CD8-positive, alpha-beta memory T cell (primary cell): Measurements from ENCODE around the gene CACNA1G. TPM values are rescaled to one million over a fixed set of nuclear protein-coding genes. Genes with fewer than 3 reads are reported as not detected.

Source experiments
- CTCF ChIA-PET: fragments of 350-600 bp; sonication (Branson Sonifier 250); formaldehyde crosslinking; loops from one replicate; lab custom pipeline; 2021; ENCODE audit warnings: antibody characterized with exemption; lab: Charles Lee
- POLR2A ChIA-PET: fragments of 350-600 bp; sonication (Branson Sonifier 250); formaldehyde crosslinking; loops from one replicate; lab custom pipeline; 2021; ENCODE audit warnings: antibody characterized with exemption; lab: Charles Lee
- DNase-seq, 5 donors: peaks; one replicate each; pipeline versions ENCODE4 v3.0.0 to v3.0.0-alpha.2; 2020 to 2022; ENCODE audit warnings: mixed read lengths in 1 of 5
- H3K27ac ChIP-seq: one replicate; pipeline ENCODE4 v1.7.0; 2013; ENCODE audit warnings: low read depth, mild to moderate bottlenecking, low read length, moderate library complexity
- H3K27me3 ChIP-seq: 2 replicates; pipeline ENCODE4 v1.7.0; 2013; ENCODE audit warnings: low read length, mild to moderate bottlenecking; ENCODE audit not compliant: insufficient read depth, poor library complexity, severe bottlenecking
- H3K36me3 ChIP-seq: 2 replicates; pipeline ENCODE4 v1.7.0; 2013; ENCODE audit warnings: mild to moderate bottlenecking, low read length, moderate library complexity; ENCODE audit not compliant: insufficient read depth
- H3K4me1 ChIP-seq: 2 replicates; pipeline ENCODE4 v1.7.0; 2013; ENCODE audit warnings: mild to moderate bottlenecking, low read length, moderate library complexity; ENCODE audit not compliant: insufficient read depth
- H3K4me3 ChIP-seq: 2 replicates; pipeline ENCODE4 v1.7.0; 2013; ENCODE audit warnings: mild to moderate bottlenecking, low read length
- H3K9me3 ChIP-seq: 2 replicates; pipeline ENCODE4 v1.7.0; 2013; ENCODE audit warnings: mild to moderate bottlenecking, low read length
- H3K27ac Mint-ChIP-seq, 8 donors: one replicate each; pipeline ENCODE4 v1.8.0; 2020 to 2021; ENCODE audit warnings: mixed read lengths in 8 of 8, mild to moderate bottlenecking in 6 of 8, inconsistent platforms in 3 of 8, moderate library complexity in 3 of 8
- H3K27me3 Mint-ChIP-seq, 2 donors: one replicate each; pipeline ENCODE4 v1.8.0; 2020 to 2021; ENCODE audit warnings: mixed read lengths in 2 of 2, mild to moderate bottlenecking in 1 of 2, moderate library complexity in 1 of 2
- H3K36me3 Mint-ChIP-seq, 3 donors: one replicate each; pipeline ENCODE4 v1.8.0; 2020 to 2021; ENCODE audit warnings: mixed read lengths in 3 of 3, inconsistent platforms in 1 of 3, mild to moderate bottlenecking in 1 of 3
- H3K4me1 Mint-ChIP-seq, 3 donors: one replicate each; pipeline ENCODE4 v1.8.0; 2020 to 2021; ENCODE audit warnings: mixed read lengths in 3 of 3, inconsistent platforms in 1 of 3, mild to moderate bottlenecking in 1 of 3
- H3K4me3 Mint-ChIP-seq, 7 donors: one replicate each; pipeline ENCODE4 v1.8.0; 2020 to 2021; ENCODE audit warnings: mixed read lengths in 7 of 7, mild to moderate bottlenecking in 6 of 7, moderate library complexity in 4 of 7, inconsistent platforms in 2 of 7
- H3K9me3 Mint-ChIP-seq, 5 donors: one replicate each; pipeline ENCODE4 v1.8.0; 2020 to 2022; ENCODE audit warnings: mixed read lengths in 5 of 5, mild to moderate bottlenecking in 3 of 5, moderate library complexity in 2 of 5, inconsistent platforms in 1 of 5
- polyA plus RNA-seq: library from polyadenylated mRNA; unstranded; fragments of 300-500 nt; fragmentation: Illumina TruSeq; gene quantifications from one replicate; pipeline ENCODE4 v1.2.3, GENCODE V29; 2021
- total RNA-seq, 2 experiments: library from RNA; stranded (reverse); gene quantifications; one replicate each; pipeline ENCODE4 v1.2.3, GENCODE V29; 2021

Gene CACNA1G
- total and polyA plus RNA-seq, 3 experiments from 2014 or later, result 0.07 TPM; not detected in 2

DNA sequence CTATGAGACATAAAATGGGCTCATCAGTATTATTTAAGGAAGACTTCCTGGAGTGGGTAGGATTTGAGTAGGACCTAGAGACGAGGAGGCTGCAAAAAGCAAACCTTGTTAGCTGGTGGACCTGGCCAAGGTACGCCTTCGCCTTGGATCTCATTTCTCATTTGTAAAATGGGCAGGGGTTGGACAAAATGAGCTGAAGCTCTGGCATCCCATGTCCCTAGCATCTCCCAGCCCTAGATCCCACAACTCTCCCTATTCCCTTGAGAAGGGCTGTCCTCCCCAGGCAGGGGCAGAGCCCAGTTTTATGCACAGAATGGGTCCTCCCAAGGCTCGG is 13.8 kb upstream of the CACNA1G start:
- Histone ChIP-seq H3K27me3 (peaks cover 7% of the 10 kb centered on the region), H3K4me3 (peak overlapping the region; percentile 68), H3K9me3 (no peaks in the 10 kb centered on the region), H3K36me3 (no peaks in the 10 kb centered on the region), H3K27ac (no peak overlapping the region), H3K4me1 (peaks cover 23% of the 10 kb centered on the region)
- Mint-ChIP-seq H3K4me1 (peaks cover 14 to 24% (median 14%) of the 10 kb centered on the region in 3 donors), H3K4me3 (peak overlapping the region; percentile 24 to 82 (median 73)), H3K9me3 (no peaks in the 10 kb centered on the region), H3K36me3 (peaks cover 0 to 3% (median 0%) of the 10 kb centered on the region in 3 donors), H3K27ac (peak overlapping the region in 4 of 8 donors; percentile 50 to 81 (median 52)), H3K27me3 (peaks cover 0 to 4% of the 10 kb centered on the region in 2 donors)
- POLR2A ChIA-PET, result interaction anchor here (1.2 kb wide), 1 partner anchor 79 kb away, joined by 3 read pairs; no protein-coding TSS in a partner anchor
- no peak for DNase-seq
- CTCF ChIA-PET, result interaction anchor here (0.9 to 1.8 kb wide), 4 partner anchors 27 to 306 kb away, joined by 3 to 11 read pairs (median 6); no protein-coding TSS in a partner anchor

DNA sequence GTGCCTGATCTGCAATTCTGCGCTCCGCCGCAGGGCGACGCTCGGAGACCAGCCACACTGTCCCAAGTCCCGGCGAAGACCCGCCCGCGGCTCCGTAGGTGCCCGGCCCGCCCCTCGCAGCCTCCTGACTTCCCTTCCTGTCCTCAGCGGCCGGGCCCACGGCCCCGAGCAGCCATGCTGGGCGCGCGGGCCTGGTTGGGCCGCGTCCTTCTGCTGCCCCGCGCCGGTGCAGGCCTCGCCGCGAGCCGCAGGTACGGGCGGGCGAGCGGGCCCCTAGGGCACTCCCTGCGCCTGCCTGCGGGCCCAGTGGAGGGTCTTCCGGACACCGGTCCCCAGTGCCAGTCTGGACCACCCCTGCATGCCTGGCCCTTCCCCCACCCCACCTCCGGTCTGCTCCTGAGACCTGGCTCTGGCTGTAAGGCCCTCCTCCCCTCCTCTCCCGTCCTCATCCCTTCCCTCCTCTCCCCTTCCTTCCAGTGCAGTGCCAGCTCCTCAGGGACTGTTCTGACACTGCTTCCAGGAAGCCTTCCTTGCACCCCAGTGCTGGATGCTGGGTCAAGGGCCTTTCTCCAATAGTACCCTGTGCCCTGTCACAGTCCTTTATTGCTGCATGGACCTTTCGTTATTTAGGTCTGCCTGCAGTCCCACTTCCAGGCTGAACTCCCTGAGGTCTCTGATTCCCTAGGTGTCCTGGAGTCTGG is 13.3 kb upstream of the CACNA1G start, which contains the start of gene SPATA20:
SPATA20 (plus strand) TSS at position 140 of the 701 bp plus-strand sequence; CDS start at position 175, 35 bp downstream.
- peak within 1 kb of the TSS in 6 of 8 donors; percentile 50 to 87 (median 64) for H3K27ac Mint-ChIP-seq
- Histone ChIP-seq H3K4me3 (peak within 1 kb of the TSS; percentile 68), H3K4me1 (peaks cover 23% of the 10 kb centered on the region), H3K27me3 (peaks cover 7% of the 10 kb centered on the region), H3K9me3 (no peaks in the 10 kb centered on the region), H3K36me3 (no peaks in the 10 kb centered on the region), H3K27ac (peak within 1 kb of the TSS; percentile 54)
- DNase-seq, result peak; percentile 82 to 90 (median 83)
- no peaks in the 10 kb centered on the region for H3K9me3 Mint-ChIP-seq
- CTCF ChIA-PET, result interaction anchor here (0.9 to 1.7 kb wide), 3 partner anchors 27 to 306 kb away, joined by 3 to 11 read pairs (median 4); no protein-coding TSS in a partner anchor
- peak within 1 kb of the TSS; percentile 61 to 91 (median 79) for H3K4me3 Mint-ChIP-seq
- H3K27me3 Mint-ChIP-seq, result peaks cover 0 to 4% of the 10 kb centered on the region in 2 donors
- peaks cover 0 to 3% (median 0%) of the 10 kb centered on the region in 3 donors for H3K36me3 Mint-ChIP-seq
- H3K4me1 Mint-ChIP-seq, result peaks cover 11 to 21% (median 13%) of the 10 kb centered on the region in 3 donors
- POLR2A ChIA-PET, result interaction anchor here (1.0 to 1.2 kb wide), 2 partner anchors 14 to 79 kb away, joined by 3 read pairs; no protein-coding TSS in a partner anchor

DNA sequence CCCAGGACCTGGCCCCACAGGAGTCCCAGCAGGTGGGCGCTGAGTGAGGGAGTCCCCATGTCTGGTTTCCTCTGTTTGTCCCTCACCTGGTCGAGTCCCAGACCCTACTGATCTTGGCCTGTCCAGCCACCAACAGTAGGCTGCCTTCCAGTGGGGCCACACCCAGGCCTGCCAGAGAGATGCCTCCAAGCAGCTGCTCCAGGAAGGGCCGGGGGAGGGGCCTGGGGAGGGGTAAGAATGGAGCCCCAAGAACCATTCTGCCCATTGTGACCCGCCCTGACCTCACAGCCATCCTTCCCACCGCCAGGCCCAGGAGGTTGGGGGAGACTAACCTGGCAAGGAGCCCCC is 12.8 kb upstream of the CACNA1G start:
- Histone ChIP-seq H3K4me1 (peaks cover 18% of the 10 kb centered on the region), H3K4me3 (peak overlapping the region; percentile 68), H3K36me3 (no peaks in the 10 kb centered on the region), H3K27me3 (peaks cover 7% of the 10 kb centered on the region), H3K9me3 (no peaks in the 10 kb centered on the region), H3K27ac (peak overlapping the region; percentile 54)
- H3K9me3 Mint-ChIP-seq, result no peaks in the 10 kb centered on the region
- ChIA-PET CTCF (interaction anchor here (1.7 kb wide), 1 partner anchor 79 kb away, joined by 11 read pairs; no protein-coding TSS in a partner anchor), POLR2A (interaction anchor here (1.0 to 1.2 kb wide), 2 partner anchors 14 to 78 kb away, joined by 3 read pairs; no protein-coding TSS in a partner anchor)
- H3K27me3 Mint-ChIP-seq, result peaks cover 0 to 4% of the 10 kb centered on the region in 2 donors
- DNase-seq, result no peak
- peaks cover 6 to 16% (median 8%) of the 10 kb centered on the region in 3 donors for H3K4me1 Mint-ChIP-seq
- H3K4me3 Mint-ChIP-seq, result peak overlapping the region; percentile 61 to 91 (median 79)
- peaks cover 0 to 3% (median 0%) of the 10 kb centered on the region in 3 donors for H3K36me3 Mint-ChIP-seq
- peak overlapping the region in 3 of 8 donors; percentile 37 to 87 (median 65) for H3K27ac Mint-ChIP-seq

DNA sequence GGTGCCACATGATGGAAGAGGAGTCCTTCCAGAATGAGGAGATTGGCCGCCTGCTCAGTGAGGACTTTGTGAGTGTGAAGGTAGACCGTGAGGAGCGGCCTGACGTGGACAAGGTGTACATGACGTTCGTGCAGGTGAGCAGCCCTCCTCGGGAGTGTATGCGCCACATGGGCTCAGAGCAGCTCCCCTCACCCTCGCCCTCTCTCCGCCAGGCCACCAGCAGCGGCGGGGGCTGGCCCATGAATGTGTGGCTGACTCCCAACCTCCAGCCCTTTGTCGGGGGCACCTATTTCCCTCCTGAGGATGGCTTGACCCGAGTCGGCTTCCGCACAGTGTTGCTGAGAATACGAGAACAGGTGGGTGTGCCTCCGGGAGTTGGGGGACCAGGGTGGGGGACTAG is 11.7 kb upstream of the CACNA1G start:
- peaks cover 0 to 6% of the 10 kb centered on the region in 2 donors for H3K27me3 Mint-ChIP-seq
- no peaks in the 10 kb centered on the region for H3K36me3 ChIP-seq
- H3K9me3 Mint-ChIP-seq, result no peaks in the 10 kb centered on the region
- no peaks in the 10 kb centered on the region for H3K27me3 ChIP-seq
- H3K27ac ChIP-seq, result no peak overlapping the region
- H3K9me3 ChIP-seq, result no peaks in the 10 kb centered on the region
- CTCF ChIA-PET, result interaction anchor here (0.6 to 2.6 kb wide), 2 partner anchors 44 to 81 kb away, joined by 3 to 6 read pairs; no protein-coding TSS in a partner anchor
- H3K4me1 Mint-ChIP-seq, result peaks cover 5 to 15% (median 8%) of the 10 kb centered on the region in 3 donors
- peaks cover 0 to 3% (median 0%) of the 10 kb centered on the region in 3 donors for H3K36me3 Mint-ChIP-seq
- no peak for DNase-seq
- peak overlapping the region in 2 of 8 donors; percentile 27 to 50 for H3K27ac Mint-ChIP-seq
- POLR2A ChIA-PET, result no interaction called here
- peaks cover 16% of the 10 kb centered on the region for H3K4me1 ChIP-seq
- H3K4me3 Mint-ChIP-seq, result no peak overlapping the region
- H3K4me3 ChIP-seq, result no peak overlapping the region

DNA sequence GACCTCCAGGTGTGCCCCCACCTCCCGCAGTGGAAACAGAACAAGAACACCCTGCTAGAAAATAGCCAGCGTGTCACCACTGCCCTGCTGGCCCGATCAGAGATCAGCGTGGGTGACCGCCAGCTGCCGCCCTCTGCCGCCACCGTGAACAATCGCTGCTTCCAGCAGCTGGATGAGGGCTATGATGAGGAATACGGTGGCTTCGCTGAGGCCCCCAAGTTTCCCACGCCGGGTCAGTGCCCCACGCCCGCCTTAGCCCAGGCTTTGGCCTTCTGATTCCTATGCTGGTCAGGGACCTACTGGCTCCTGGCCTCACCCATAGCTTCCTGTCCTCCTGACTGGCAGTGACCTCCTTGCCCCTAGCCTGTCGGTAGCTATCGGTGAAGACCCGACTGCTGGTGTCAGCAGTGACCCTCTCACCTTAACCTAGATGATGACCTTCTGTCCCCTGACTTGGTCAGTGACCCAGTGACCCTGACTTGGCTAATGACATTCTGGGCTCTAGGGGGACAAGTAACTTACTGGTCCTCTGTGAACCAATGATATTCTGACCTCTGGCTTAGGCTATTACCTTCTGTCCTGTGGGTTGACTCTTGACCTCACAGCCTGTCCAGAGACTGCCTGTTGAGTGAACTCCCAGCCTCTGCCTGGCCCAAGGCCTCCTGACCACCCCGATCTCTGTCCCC is 11.1 kb upstream of the CACNA1G start:
- Mint-ChIP-seq H3K4me3 (peak overlapping the region in 4 of 7 donors; percentile 2 to 89 (median 21)), H3K36me3 (peaks cover 0 to 3% (median 0%) of the 10 kb centered on the region in 3 donors), H3K4me1 (peaks cover 4 to 15% (median 5%) of the 10 kb centered on the region in 3 donors), H3K27me3 (peaks cover 0 to 5% of the 10 kb centered on the region in 2 donors), H3K9me3 (no peaks in the 10 kb centered on the region), H3K27ac (peak overlapping the region in 2 of 8 donors; percentile 14 to 89)
- peaks cover 16% of the 10 kb centered on the region for H3K4me1 ChIP-seq
- no peaks in the 10 kb centered on the region for H3K36me3 ChIP-seq
- H3K4me3 ChIP-seq, result no peak overlapping the region
- no peak overlapping the region for H3K27ac ChIP-seq
- no peaks in the 10 kb centered on the region for H3K9me3 ChIP-seq
- no peak for DNase-seq
- CTCF ChIA-PET, result interaction anchor here (2.6 to 3.5 kb wide), 2 partner anchors 77 to 80 kb away, joined by 6 to 14 read pairs; no protein-coding TSS in a partner anchor
- H3K27me3 ChIP-seq, result no peaks in the 10 kb centered on the region
- POLR2A ChIA-PET, result no interaction called here

DNA sequence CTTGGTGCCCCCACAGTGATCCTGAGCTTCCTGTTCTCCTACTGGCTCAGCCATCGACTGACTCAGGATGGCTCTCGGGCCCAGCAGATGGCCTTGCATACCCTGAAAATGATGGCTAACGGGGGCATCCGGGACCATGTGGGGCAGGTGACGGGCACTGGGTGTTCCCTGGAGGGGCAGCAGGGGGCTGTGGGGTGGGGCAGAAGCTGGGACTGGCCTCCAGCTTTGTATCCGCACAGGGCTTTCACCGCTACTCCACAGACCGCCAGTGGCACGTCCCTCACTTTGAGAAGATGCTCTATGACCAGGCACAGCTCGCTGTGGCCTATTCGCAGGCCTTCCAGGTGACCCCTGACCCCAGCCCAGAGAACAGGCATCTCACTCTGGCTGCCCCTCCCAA is 10.5 kb upstream of the CACNA1G start:
- ChIA-PET CTCF (interaction anchor here (2.6 to 3.5 kb wide), 2 partner anchors 77 to 79 kb away, joined by 6 to 14 read pairs; no protein-coding TSS in a partner anchor), POLR2A (interaction anchor here (0.9 kb wide), 1 partner anchor 10 kb away, joined by 4 read pairs; no protein-coding TSS in a partner anchor)
- Histone ChIP-seq H3K4me1 (peaks cover 16% of the 10 kb centered on the region), H3K9me3 (no peaks in the 10 kb centered on the region), H3K27ac (no peak overlapping the region), H3K4me3 (no peak overlapping the region), H3K27me3 (no peaks in the 10 kb centered on the region), H3K36me3 (no peaks in the 10 kb centered on the region)
- DNase-seq, result no peak
- Mint-ChIP-seq H3K36me3 (peaks cover 0 to 4% (median 0%) of the 10 kb centered on the region in 3 donors), H3K4me1 (peaks cover 4 to 15% (median 5%) of the 10 kb centered on the region in 3 donors), H3K27me3 (peaks cover 0 to 5% of the 10 kb centered on the region in 2 donors), H3K4me3 (peak overlapping the region in 2 of 7 donors; percentile 2 to 30), H3K27ac (peak overlapping the region in 1 of 8 donors; percentile 89), H3K9me3 (no peaks in the 10 kb centered on the region)

DNA sequence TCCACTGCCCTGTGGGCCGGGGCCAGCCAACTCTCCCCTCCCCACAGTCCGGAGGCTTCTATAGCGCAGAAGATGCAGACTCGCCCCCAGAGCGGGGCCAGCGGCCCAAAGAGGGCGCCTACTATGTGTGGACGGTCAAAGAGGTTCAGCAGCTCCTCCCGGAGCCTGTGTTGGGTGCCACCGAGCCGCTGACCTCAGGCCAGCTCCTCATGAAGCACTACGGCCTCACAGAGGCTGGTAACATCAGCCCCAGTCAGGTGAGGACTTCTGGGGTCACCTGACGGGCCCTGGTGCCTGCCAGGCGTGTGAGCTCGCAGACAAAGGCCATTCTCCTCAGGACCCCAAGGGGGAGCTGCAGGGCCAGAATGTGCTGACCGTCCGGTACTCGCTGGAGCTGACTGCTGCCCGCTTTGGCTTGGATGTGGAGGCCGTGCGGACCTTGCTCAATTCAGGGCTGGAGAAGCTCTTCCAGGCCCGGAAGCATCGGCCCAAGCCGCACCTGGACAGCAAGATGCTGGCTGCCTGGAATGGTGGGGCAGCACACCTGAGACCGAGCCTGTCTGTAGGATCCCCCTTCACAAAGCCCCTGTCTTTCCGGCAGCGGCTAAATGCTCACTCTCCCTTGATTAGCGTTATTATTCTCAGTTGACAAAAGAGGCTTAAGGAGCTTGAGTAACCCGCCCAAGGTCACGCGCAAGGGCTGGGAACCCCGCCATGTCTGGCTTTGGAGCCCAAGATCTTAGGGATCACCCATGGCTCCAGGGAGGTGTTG is 9.7 kb upstream of the CACNA1G start:
- Histone ChIP-seq H3K9me3 (no peaks in the 10 kb centered on the region), H3K27me3 (no peaks in the 10 kb centered on the region), H3K4me1 (peaks cover 16% of the 10 kb centered on the region), H3K36me3 (no peaks in the 10 kb centered on the region), H3K4me3 (no peak overlapping the region), H3K27ac (no peak overlapping the region)
- ChIA-PET CTCF (interaction anchor here (2.6 to 3.5 kb wide), 2 partner anchors 76 to 79 kb away, joined by 6 to 14 read pairs; no protein-coding TSS in a partner anchor), POLR2A (interaction anchor here (0.9 kb wide), 1 partner anchor 9 kb away, joined by 4 read pairs; no protein-coding TSS in a partner anchor)
- Mint-ChIP-seq H3K9me3 (no peaks in the 10 kb centered on the region), H3K4me3 (no peak overlapping the region), H3K27ac (no peak overlapping the region), H3K27me3 (peaks cover 0 to 5% of the 10 kb centered on the region in 2 donors), H3K36me3 (peaks cover 0 to 11% (median 0%) of the 10 kb centered on the region in 3 donors), H3K4me1 (peaks cover 4 to 15% (median 5%) of the 10 kb centered on the region in 3 donors)
- DNase-seq, result no peak
